Measurements from ENCODE around the gene ACKR1.

ACKR1 gene

DNA sequence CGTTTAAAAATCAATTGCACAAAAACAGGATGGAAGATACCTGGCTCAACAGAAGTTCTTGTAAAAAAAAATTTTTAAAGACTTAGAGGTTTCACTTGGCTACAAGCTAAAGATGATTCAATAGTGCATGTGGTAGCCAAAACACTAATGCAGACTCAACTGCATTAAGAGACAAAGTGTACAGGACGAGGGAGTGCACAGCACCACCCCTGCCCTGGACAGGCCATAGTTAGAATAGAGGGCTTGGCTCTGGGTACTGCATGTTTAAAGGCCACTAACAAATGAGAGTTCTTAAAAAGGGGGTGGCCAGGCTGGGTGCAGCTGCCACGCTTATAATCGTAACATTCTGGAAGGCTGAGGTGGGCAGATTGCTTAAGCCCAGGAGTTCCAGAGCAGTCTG, 7.9 kb downstream of the ACKR1 start:
- in situ Hi-C loops (cut with MboI; ENCODE audit: low sequenced_read_pairs, unreplicated experiment): loop anchor here (10.0 kb wide), 1 partner anchor 48 kb away; no protein-coding TSS in a partner anchor
- TF ChIP-seq, protein P1, sequence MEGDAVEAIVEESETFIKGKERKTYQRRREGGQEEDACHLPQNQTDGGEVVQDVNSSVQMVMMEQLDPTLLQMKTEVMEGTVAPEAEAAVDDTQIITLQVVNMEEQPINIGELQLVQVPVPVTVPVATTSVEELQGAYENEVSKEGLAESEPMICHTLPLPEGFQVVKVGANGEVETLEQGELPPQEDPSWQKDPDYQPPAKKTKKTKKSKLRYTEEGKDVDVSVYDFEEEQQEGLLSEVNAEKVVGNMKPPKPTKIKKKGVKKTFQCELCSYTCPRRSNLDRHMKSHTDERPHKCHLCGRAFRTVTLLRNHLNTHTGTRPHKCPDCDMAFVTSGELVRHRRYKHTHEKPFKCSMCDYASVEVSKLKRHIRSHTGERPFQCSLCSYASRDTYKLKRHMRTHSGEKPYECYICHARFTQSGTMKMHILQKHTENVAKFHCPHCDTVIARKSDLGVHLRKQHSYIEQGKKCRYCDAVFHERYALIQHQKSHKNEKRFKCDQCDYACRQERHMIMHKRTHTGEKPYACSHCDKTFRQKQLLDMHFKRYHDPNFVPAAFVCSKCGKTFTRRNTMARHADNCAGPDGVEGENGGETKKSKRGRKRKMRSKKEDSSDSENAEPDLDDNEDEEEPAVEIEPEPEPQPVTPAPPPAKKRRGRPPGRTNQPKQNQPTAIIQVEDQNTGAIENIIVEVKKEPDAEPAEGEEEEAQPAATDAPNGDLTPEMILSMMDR (IDR thresholded peaks at IDR 0.05; ENCODE audit: borderline replicate concordance, control extremely low read depth, extremely low read depth, insufficient read depth, missing control alignments): no peak
- no peak for DNase-seq (ENCODE audit: low spot score)

DNA sequence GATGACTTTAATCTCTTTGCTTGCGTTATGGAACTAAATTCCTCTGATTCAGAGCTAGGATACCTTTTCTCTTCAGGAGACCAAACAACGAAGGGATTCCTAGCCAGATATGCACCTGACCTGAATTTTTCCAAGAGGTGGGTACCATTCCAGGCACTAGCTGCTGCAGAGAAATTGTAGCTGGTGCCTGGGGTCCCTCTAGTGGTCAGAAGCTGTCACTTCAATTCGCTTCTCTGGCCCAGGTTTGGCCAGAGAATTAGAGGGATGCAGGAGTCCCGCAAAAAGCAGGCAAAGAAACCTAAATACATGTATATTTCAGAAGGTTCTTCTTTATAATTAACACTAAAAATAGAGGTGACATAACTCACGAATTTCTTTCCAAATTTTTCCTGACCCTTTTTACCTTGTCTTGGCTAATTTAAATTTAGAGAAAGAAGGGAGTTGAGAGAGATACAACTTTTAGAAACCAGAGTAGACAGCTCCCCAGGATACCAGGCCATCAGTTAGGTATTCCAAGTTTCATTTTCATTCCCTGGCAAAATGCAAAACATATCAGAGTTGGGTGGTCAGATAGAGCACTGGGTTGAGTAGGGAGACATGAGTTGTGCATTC, 9.6 kb downstream of the ACKR1 start:
- DNase-seq (ENCODE audit: low spot score): peak; percentile 59

DNA sequence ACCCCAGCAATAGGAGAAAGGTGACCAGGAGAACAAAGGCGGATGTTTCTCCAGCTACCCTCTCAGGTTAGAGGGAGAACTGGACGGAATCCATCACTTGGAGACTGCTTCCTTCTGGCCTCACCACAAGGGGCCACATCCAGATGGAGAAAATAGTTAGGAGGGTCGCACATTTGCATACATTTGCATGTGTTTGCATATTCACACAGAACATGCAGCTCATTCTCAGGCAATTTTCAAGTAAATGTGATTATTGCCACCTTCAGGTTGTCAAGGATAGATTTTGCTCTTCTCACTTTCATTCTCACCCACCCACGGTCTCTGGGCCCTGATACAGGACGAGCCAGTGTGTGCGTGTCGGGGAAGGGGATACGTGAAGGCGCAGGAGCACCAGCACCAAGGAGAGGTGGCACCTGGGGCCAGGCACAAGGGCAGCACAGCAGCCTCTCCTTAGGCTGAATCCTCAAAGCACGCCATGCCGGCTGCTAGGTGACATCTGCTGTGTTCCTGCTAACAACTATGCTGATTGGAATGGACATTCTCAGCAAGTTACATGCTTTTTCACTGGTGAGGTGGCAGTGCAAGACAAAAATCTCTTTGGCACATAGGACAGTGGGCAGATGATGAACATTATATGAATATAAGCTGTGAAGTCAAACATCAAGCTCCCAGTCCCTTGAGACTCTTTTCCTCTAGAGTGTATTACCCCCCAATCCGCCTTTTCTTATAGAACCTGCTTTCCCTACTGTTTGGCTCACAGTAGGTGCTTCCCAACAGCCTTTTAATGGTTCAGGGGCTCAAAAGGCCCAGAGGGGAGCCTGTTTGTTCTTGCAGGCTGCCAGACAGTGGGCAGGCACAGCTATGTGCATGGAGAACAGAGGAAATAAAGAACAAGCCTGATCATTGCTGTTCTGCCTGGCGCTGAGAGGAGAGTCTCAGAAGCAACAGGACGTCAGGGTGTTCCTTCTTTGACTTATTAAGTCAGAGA, 14.3 kb downstream of the ACKR1 start:
- TF ChIP-seq, protein P1 (IDR thresholded peaks at IDR 0.05; ENCODE audit: borderline replicate concordance, control extremely low read depth, extremely low read depth, insufficient read depth, missing control alignments): no peak
- in situ Hi-C loops (cut with MboI; ENCODE audit: low sequenced_read_pairs, unreplicated experiment): loop anchor here (10.0 kb wide), 1 partner anchor 54 kb away; no protein-coding TSS in a partner anchor
- no peak for DNase-seq (ENCODE audit: low spot score)

More for the DNA sequence above, 9.6 kb downstream of the ACKR1 start:
- in situ Hi-C loops (cut with MboI; ENCODE audit: low sequenced_read_pairs, unreplicated experiment): loop anchor here (10.0 kb wide), 1 partner anchor 49 kb away; no protein-coding TSS in a partner anchor
- TF ChIP-seq, protein P1 (IDR thresholded peaks at IDR 0.05; ENCODE audit: borderline replicate concordance, control extremely low read depth, extremely low read depth, insufficient read depth, missing control alignments): peak; percentile 82

- TF ChIP-seq, protein P1 (IDR thresholded peaks at IDR 0.05; ENCODE audit: borderline replicate concordance, control extremely low read depth, extremely low read depth, insufficient read depth, missing control alignments): no peak
- no peak for DNase-seq (ENCODE audit: low spot score)
- in situ Hi-C loops (cut with MboI; ENCODE audit: low sequenced_read_pairs, unreplicated experiment): no loop called here
Observed at GRCh38 chr1:159222075-159222865, 17.6 kb downstream of the ACKR1 start.

- TF ChIP-seq, protein P1 (IDR thresholded peaks at IDR 0.05; ENCODE audit: borderline replicate concordance, control extremely low read depth, extremely low read depth, insufficient read depth, missing control alignments): no peak
- in situ Hi-C loops (cut with MboI; ENCODE audit: low sequenced_read_pairs, unreplicated experiment): no loop called here
- DNase-seq (ENCODE audit: low spot score): no peak
Observed at GRCh38 chr1:159223004-159223403, 18.3 kb downstream of the ACKR1 start.

GRCh38 chr1:159228554-159228953, 23.9 kb downstream of the ACKR1 start:
- TF ChIP-seq, protein P1 (IDR thresholded peaks at IDR 0.05; ENCODE audit: borderline replicate concordance, control extremely low read depth, extremely low read depth, insufficient read depth, missing control alignments): no peak
- DNase-seq (ENCODE audit: low spot score): no peak
- in situ Hi-C loops (cut with MboI; ENCODE audit: low sequenced_read_pairs, unreplicated experiment): no loop called here
